GM18526 (cell line): ENCODE results near the gene RSF1.

Source experiments
- POLR2A ChIP-seq: IDR thresholded peaks from 3 replicates; pipeline ENCODE4 v1.6.1; 2011; ENCODE audit not compliant: insufficient read length; ENCODE audit errors: extremely low read depth

The RSF1 gene

GRCh38 chr11:77776455-77776854, 44.1 kb downstream of the RSF1 start:
- no peak for TF ChIP-seq POLR2A

GRCh38 chr11:77775936-77776335, 44.6 kb downstream of the RSF1 start:
- TF ChIP-seq POLR2A, result no peak

- no peak for TF ChIP-seq POLR2A
Observed at GRCh38 chr11:77771135-77771534, 49.4 kb downstream of the RSF1 start.

- TF ChIP-seq POLR2A, result no peak
Observed at GRCh38 chr11:77770629-77771028, 49.9 kb downstream of the RSF1 start.

GRCh38 chr11:77762426-77762825, 58.1 kb downstream of the RSF1 start:
- no peak for TF ChIP-seq POLR2A

- no peak for TF ChIP-seq POLR2A
Observed at GRCh38 chr11:77761491-77761890, 59.0 kb downstream of the RSF1 start.

- no peak for TF ChIP-seq POLR2A
Observed at GRCh38 chr11:77758331-77758730, 62.2 kb downstream of the RSF1 start.

- no peak for TF ChIP-seq POLR2A
Observed at GRCh38 chr11:77753230-77753629, 67.3 kb downstream of the RSF1 start.

- TF ChIP-seq POLR2A, result no peak
Observed at GRCh38 chr11:77752516-77752915, 68.0 kb downstream of the RSF1 start.

- no peak for TF ChIP-seq POLR2A
Observed at GRCh38 chr11:77750394-77751156, 69.9 kb downstream of the RSF1 start.

- TF ChIP-seq POLR2A, result no peak
Observed at GRCh38 chr11:77749232-77749631, 71.3 kb downstream of the RSF1 start.

- no peak for TF ChIP-seq POLR2A
Observed at GRCh38 chr11:77748266-77748665, 72.3 kb downstream of the RSF1 start.

- no peak for TF ChIP-seq POLR2A
Observed at GRCh38 chr11:77747381-77747969, 73.0 kb downstream of the RSF1 start.

- no peak for TF ChIP-seq POLR2A
Observed at GRCh38 chr11:77736473-77736872, 84.0 kb downstream of the RSF1 start.

GRCh38 chr11:77734890-77735289, 85.6 kb downstream of the RSF1 start:
- no peak for TF ChIP-seq POLR2A

GRCh38 chr11:77732143-77732542, 88.4 kb downstream of the RSF1 start:
- no peak for TF ChIP-seq POLR2A

- no peak for TF ChIP-seq POLR2A
Observed at GRCh38 chr11:77730789-77731188, 89.7 kb downstream of the RSF1 start.

GRCh38 chr11:77729063-77729462, 91.5 kb downstream of the RSF1 start:
- no peak for TF ChIP-seq POLR2A
